WERI-Rb-1 (cell line): ENCODE data around the gene PTCD3.

Experiments
- DNase-seq: peaks from one replicate; pipeline ENCODE4 v3.0.0-alpha.2; 2020
- H3K27ac ChIP-seq: fragments of 250-450 bp; sonication (Bioruptor Pico); 2 replicates; pipeline ENCODE4 v1.5.1; 2020; ENCODE audit warnings: mild to moderate bottlenecking, moderate library complexity
- H3K27me3 ChIP-seq: fragments of 250-450 bp; sonication (Bioruptor Pico); 2 replicates; pipeline ENCODE4 v1.5.1; 2021; ENCODE audit warnings: mild to moderate bottlenecking, low read depth, moderate library complexity; ENCODE audit not compliant: insufficient read depth, severe bottlenecking
- H3K36me3 ChIP-seq: fragments of 250-450 bp; sonication (Bioruptor Pico); 2 replicates; pipeline ENCODE4 v1.5.1; 2020; ENCODE audit warnings: mild to moderate bottlenecking, moderate library complexity
- H3K4me3 ChIP-seq: 2 replicates; pipeline ENCODE4 v1.5.1; 2011; ENCODE audit warnings: low read depth, mild to moderate bottlenecking, control low read depth, low read length
- H3K9me3 ChIP-seq: fragments of 250-450 bp; sonication (Bioruptor Pico); 2 replicates; pipeline ENCODE4 v1.5.1; 2021; ENCODE audit warnings: mild to moderate bottlenecking, moderate library complexity; ENCODE audit not compliant: severe bottlenecking
- CTCF ChIP-seq: IDR thresholded peaks from 2 replicates; pipeline ENCODE4 v1.5.1; 2011; ENCODE audit warnings: low read depth, mild to moderate bottlenecking, control low read depth, inconsistent platforms, low read length

Gene PTCD3

DNA sequence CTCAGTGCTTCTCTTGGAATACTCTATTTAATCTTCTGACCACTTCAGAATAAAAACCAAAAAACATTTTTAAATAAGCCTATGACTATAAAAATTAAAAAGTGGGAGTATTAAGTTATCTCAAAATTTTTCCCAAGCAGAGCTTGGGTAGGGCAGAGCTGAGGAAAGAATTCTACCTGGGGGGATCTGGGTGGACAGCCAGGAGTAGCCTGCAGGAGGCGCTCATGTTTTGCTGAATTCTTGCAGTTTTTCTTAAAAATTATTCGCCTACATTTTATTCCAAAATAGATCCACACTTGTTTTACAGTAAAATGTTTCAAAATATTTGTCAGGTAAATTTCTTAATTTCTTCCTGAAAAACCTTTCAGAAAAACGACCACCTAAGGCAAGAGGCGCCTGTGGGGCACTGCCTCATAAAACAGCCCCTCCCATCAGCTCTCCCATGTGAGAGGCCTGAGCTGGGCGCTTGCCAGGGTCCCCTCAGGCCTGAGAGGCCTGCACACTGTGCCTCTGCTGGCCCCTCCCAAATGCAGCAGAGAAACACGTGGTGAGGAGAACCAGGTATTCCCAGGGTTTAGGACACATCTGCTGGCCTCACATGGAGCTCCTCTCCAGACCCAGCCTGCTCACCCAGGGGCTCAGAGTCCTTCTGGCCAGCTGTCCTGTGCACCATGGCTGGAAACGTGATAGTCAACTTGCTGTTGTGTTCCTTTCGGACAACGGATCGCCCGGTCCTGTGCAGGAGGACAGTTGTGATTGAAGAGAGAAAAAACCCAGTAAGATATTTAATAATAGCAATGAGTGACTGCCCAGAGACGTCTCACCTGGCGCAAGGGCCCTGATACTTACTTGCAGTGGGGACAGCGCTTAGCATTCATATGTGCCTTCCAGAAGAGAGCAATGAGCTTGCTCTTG is 17.8 kb upstream of the PTCD3 start:
- H3K36me3 ChIP-seq: peaks cover 52% of the 10 kb centered on the region
- no peak for DNase-seq
- no peaks in the 10 kb centered on the region for H3K9me3 ChIP-seq
- TF ChIP-seq CTCF: peak; percentile 25; the same call in 1 of the 2 replicates
- H3K27me3 ChIP-seq: no peaks in the 10 kb centered on the region
- no peak overlapping the region for H3K4me3 ChIP-seq
- no peak overlapping the region for H3K27ac ChIP-seq

DNA sequence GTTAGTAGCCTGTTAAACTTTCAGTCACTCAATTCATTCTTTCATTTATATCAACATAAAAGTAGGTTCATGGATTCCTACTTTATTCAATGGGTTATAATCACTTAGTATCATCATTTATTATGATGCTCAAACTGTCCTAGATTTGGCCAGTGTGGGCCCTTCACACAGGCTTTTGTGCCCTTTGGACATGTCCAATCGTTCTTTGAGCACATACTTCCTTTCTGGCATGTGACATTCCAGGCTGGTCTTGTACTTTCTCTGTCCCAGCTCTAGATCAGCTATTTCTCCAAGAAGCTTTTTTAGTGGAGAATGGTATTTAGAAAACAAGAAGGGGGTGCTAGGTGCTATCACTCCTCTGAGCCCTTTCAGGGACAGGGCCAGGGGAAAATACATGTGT is 11.8 kb upstream of the PTCD3 start:
- Histone ChIP-seq H3K4me3 (no peak overlapping the region), H3K27me3 (no peaks in the 10 kb centered on the region), H3K9me3 (no peaks in the 10 kb centered on the region), H3K36me3 (peaks cover 72% of the 10 kb centered on the region), H3K27ac (no peak overlapping the region)
- TF ChIP-seq CTCF: no peak
- no peak for DNase-seq

- H3K27ac ChIP-seq: no peak overlapping the region
- H3K36me3 ChIP-seq: peaks cover 80% of the 10 kb centered on the region
Observed at GRCh38 chr2:86097114-86097896, 8.7 kb upstream of the PTCD3 start.

DNA sequence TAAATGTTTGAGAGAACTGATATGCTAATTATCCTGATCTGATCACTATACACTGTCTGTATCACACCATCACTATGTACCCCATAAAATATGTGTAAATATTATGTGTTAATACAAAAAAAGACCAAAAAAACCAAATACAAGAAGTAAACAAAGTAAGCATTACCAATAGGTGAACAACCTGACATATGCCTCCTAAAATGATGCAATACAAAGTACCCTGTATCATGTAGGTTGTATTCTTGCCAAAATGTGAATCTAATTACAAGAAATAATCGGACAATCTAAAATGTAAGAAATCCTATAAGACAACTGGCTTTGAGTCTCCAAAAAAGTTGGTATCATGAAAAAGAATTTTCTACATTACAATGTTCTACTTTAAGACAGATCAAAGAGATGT is 8.1 kb upstream of the PTCD3 start:
- H3K4me3 ChIP-seq: no peak overlapping the region

More at GRCh38 chr2:86097114-86097896, 8.7 kb upstream of the PTCD3 start:
- no peak for DNase-seq
- no peak for TF ChIP-seq CTCF
- Histone ChIP-seq H3K4me3 (no peak overlapping the region), H3K27me3 (no peaks in the 10 kb centered on the region), H3K9me3 (no peaks in the 10 kb centered on the region)

GRCh38 chr2:86102157-86102556 is 3.9 kb upstream of the PTCD3 start:
- Histone ChIP-seq H3K4me3 (no peak overlapping the region), H3K36me3 (peaks cover 63% of the 10 kb centered on the region), H3K27me3 (no peaks in the 10 kb centered on the region), H3K9me3 (no peaks in the 10 kb centered on the region), H3K27ac (no peak overlapping the region)
- TF ChIP-seq CTCF: no peak
- no peak for DNase-seq

More for the DNA sequence above, 8.1 kb upstream of the PTCD3 start:
- DNase-seq: no peak
- no peaks in the 10 kb centered on the region for H3K27me3 ChIP-seq
- no peak for TF ChIP-seq CTCF
- no peak overlapping the region for H3K27ac ChIP-seq
- no peaks in the 10 kb centered on the region for H3K9me3 ChIP-seq
- peaks cover 84% of the 10 kb centered on the region for H3K36me3 ChIP-seq
